Activated CD4-positive, alpha-beta T cell treated with anti-CD3 and anti-CD28 coated beads, Interleukin-2, amount 10 ng/mL, durations not matched to agents 7 days and 5 days (primary cell): ENCODE data around the gene LAMA2. TPM values are rescaled to one million over a fixed set of nuclear protein-coding genes. Genes with fewer than 3 reads are reported as not detected.

Experiments used
- CTCF ChIA-PET: fragments of 350-600 bp; sonication (Branson Sonifier 250); formaldehyde crosslinking; loops from one replicate; lab custom pipeline; 2021; ENCODE audit warnings: antibody characterized with exemption; lab: Charles Lee
- POLR2A ChIA-PET: fragments of 350-600 bp; sonication (Branson Sonifier 250); formaldehyde crosslinking; loops from one replicate; lab custom pipeline; 2021; ENCODE audit warnings: antibody characterized with exemption; lab: Charles Lee
- DNase-seq: peaks from one replicate; pipeline ENCODE4 v3.0.0-alpha.2; 2020
- H3K27ac Mint-ChIP-seq: one replicate; pipeline ENCODE4 v1.8.0; 2021; ENCODE audit warnings: mild to moderate bottlenecking, moderate library complexity, mixed read lengths
- H3K27me3 Mint-ChIP-seq: one replicate; pipeline ENCODE4 v1.8.0; 2021; ENCODE audit warnings: mixed read lengths
- H3K36me3 Mint-ChIP-seq: one replicate; pipeline ENCODE4 v1.8.0; 2021; ENCODE audit warnings: low read depth, mixed read lengths
- H3K4me1 Mint-ChIP-seq: one replicate; pipeline ENCODE4 v1.8.0; 2021; ENCODE audit warnings: mixed read lengths
- H3K4me3 Mint-ChIP-seq: one replicate; pipeline ENCODE4 v1.8.0; 2021; ENCODE audit warnings: mild to moderate bottlenecking, moderate library complexity, mixed read lengths
- H3K9me3 Mint-ChIP-seq: one replicate; pipeline ENCODE4 v1.8.0; 2021; ENCODE audit warnings: mixed read lengths
- total RNA-seq, 2 experiments: library from RNA; stranded (reverse); gene quantifications; one replicate each; pipeline ENCODE4 v1.2.3, GENCODE V29; 2021

Gene LAMA2
- total RNA-seq, 2 experiments from 2014 or later = 0.02 to 0.05 TPM

GRCh38 chr6:129335792-129336191 lies 452.9 kb downstream of the LAMA2 start:
- H3K27me3 Mint-ChIP-seq = peaks cover 4% of the 10 kb centered on the region
- no peaks in the 10 kb centered on the region for H3K4me1 Mint-ChIP-seq
- H3K4me3 Mint-ChIP-seq = no peak overlapping the region
- ChIA-PET CTCF (no interaction called here), POLR2A (no interaction called here)
- no peaks in the 10 kb centered on the region for H3K9me3 Mint-ChIP-seq
- H3K27ac Mint-ChIP-seq = no peak overlapping the region
- DNase-seq = no peak
- H3K36me3 Mint-ChIP-seq = no peaks in the 10 kb centered on the region

GRCh38 chr6:129338683-129339082 lies 455.7 kb downstream of the LAMA2 start:
- DNase-seq = no peak
- Mint-ChIP-seq H3K4me1 (no peaks in the 10 kb centered on the region), H3K27me3 (peaks cover 6% of the 10 kb centered on the region), H3K36me3 (no peaks in the 10 kb centered on the region), H3K9me3 (no peaks in the 10 kb centered on the region), H3K27ac (no peak overlapping the region), H3K4me3 (no peak overlapping the region)
- ChIA-PET CTCF (interaction anchor here (0.6 to 0.7 kb wide), 2 partner anchors 109 to 364 kb away, joined by 3 to 4 read pairs; no protein-coding TSS in a partner anchor), POLR2A (no interaction called here)

GRCh38 chr6:129340983-129341382 lies 458.0 kb downstream of the LAMA2 start:
- no peaks in the 10 kb centered on the region for H3K36me3 Mint-ChIP-seq
- H3K27ac Mint-ChIP-seq = no peak overlapping the region
- POLR2A ChIA-PET = no interaction called here
- CTCF ChIA-PET = no interaction called here
- no peaks in the 10 kb centered on the region for H3K4me1 Mint-ChIP-seq
- H3K9me3 Mint-ChIP-seq = no peaks in the 10 kb centered on the region
- no peak for DNase-seq
- peaks cover 8% of the 10 kb centered on the region for H3K27me3 Mint-ChIP-seq
- no peak overlapping the region for H3K4me3 Mint-ChIP-seq

DNA sequence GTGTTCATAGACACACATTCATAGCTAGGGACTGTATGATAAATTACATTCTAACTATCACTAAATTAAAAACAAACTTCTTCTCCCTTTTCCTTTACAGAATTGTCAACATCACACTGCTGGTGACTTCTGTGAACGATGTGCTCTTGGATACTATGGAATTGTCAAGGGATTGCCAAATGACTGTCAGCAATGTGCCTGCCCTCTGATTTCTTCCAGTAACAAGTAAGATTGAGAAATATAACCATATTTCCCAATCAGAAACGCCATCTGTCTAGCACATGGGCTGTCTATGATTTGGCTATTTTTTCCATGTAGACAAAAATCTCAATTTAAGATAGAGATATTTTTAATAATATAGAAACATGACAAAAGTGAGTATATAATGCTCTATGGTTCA lies 459.3 kb downstream of the LAMA2 start:
- Mint-ChIP-seq H3K9me3 (no peaks in the 10 kb centered on the region), H3K4me1 (no peaks in the 10 kb centered on the region), H3K4me3 (no peak overlapping the region), H3K27ac (no peak overlapping the region), H3K36me3 (no peaks in the 10 kb centered on the region), H3K27me3 (peaks cover 8% of the 10 kb centered on the region)
- DNase-seq = no peak
- CTCF ChIA-PET = interaction anchor here (1.0 kb wide), 1 partner anchor 9 kb away, joined by 3 read pairs; no protein-coding TSS in a partner anchor
- POLR2A ChIA-PET = no interaction called here

- ChIA-PET CTCF (no interaction called here), POLR2A (no interaction called here)
- H3K9me3 Mint-ChIP-seq = no peaks in the 10 kb centered on the region
- H3K36me3 Mint-ChIP-seq = no peaks in the 10 kb centered on the region
- H3K27ac Mint-ChIP-seq = no peak overlapping the region
- H3K27me3 Mint-ChIP-seq = peaks cover 8% of the 10 kb centered on the region
- DNase-seq = no peak
- H3K4me3 Mint-ChIP-seq = no peak overlapping the region
- no peaks in the 10 kb centered on the region for H3K4me1 Mint-ChIP-seq
These were observed 459.9 kb downstream of the LAMA2 start for GRCh38 chr6:129342796-129343195.

DNA sequence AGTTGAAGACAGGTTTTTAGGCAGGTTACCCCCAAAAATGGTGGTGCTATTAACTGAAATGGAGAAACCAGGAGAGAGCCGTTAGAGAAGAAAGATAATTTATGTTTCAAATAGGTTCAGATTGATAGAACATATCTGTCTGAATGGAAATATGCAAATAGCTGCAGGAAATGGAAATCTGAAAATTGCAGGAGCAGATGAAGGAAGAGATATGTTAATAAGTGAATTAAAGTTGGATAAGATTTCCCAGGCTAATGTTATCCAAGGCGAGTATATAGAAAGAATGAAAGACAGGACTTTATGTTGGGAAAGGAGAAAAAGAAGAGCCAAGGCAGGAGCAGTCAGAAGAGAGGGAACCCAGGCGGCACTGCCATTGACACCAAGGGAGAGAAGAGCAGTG lies 461.4 kb downstream of the LAMA2 start:
- H3K27ac Mint-ChIP-seq = no peak overlapping the region
- H3K4me1 Mint-ChIP-seq = no peaks in the 10 kb centered on the region
- H3K36me3 Mint-ChIP-seq = no peaks in the 10 kb centered on the region
- ChIA-PET CTCF (no interaction called here), POLR2A (no interaction called here)
- H3K27me3 Mint-ChIP-seq = peaks cover 8% of the 10 kb centered on the region
- DNase-seq = no peak
- H3K9me3 Mint-ChIP-seq = no peaks in the 10 kb centered on the region
- H3K4me3 Mint-ChIP-seq = no peak overlapping the region

DNA sequence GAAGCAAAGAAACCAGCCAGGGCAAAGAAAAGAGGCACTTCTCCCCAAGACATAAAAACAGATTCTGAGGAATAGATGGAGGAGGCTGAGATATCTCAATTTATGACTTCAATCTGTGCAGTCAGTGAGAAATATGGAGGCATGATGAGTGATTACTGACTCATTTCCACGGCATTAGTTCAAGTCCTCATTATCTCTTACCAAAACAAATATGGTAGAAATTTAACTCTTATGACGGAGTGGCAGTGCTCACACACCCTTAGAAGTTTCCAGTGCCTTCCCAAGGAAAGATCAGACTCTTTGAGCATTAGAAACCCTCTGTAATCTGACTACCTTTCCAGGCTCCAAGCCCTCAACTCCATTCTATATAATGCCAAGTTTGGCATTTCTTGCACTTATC lies 463.0 kb downstream of the LAMA2 start:
- Mint-ChIP-seq H3K4me3 (no peak overlapping the region), H3K27ac (no peak overlapping the region), H3K4me1 (no peaks in the 10 kb centered on the region), H3K27me3 (peaks cover 4% of the 10 kb centered on the region), H3K9me3 (no peaks in the 10 kb centered on the region), H3K36me3 (no peaks in the 10 kb centered on the region)
- DNase-seq = no peak
- CTCF ChIA-PET = no interaction called here
- POLR2A ChIA-PET = no interaction called here

DNA sequence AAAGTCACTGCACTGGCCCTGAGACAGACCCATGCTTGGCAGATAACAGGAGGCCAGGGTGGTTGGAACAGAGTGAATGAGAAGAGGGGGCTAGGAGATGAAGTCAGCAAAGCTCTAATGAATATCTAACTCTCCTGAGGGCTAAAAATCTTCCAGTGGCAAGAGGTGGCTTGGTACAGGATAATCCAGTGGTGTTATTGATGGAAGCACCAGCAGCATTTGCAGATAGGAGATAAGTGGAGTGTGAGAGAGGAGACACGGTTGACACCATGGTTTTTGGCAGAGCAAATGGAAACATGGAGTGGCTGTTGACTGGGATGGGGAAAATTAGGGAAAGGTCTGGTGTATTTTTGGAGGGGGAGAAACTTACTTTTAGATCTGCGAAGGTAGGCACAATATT lies 464.0 kb downstream of the LAMA2 start:
- Mint-ChIP-seq H3K27me3 (peaks cover 4% of the 10 kb centered on the region), H3K9me3 (no peaks in the 10 kb centered on the region), H3K36me3 (no peaks in the 10 kb centered on the region), H3K4me1 (no peaks in the 10 kb centered on the region), H3K27ac (no peak overlapping the region), H3K4me3 (no peak overlapping the region)
- POLR2A ChIA-PET = no interaction called here
- CTCF ChIA-PET = interaction anchor here (0.7 kb wide), 1 partner anchor 71 kb away, joined by 3 read pairs; no protein-coding TSS in a partner anchor
- no peak for DNase-seq

GRCh38 chr6:129350278-129350677 lies 467.3 kb downstream of the LAMA2 start:
- H3K9me3 Mint-ChIP-seq = no peaks in the 10 kb centered on the region
- H3K27me3 Mint-ChIP-seq = peaks cover 3% of the 10 kb centered on the region
- no peak for DNase-seq
- H3K27ac Mint-ChIP-seq = no peak overlapping the region
- POLR2A ChIA-PET = no interaction called here
- no peaks in the 10 kb centered on the region for H3K36me3 Mint-ChIP-seq
- CTCF ChIA-PET = no interaction called here
- no peaks in the 10 kb centered on the region for H3K4me1 Mint-ChIP-seq
- no peak overlapping the region for H3K4me3 Mint-ChIP-seq

GRCh38 chr6:129351807-129352206 lies 468.9 kb downstream of the LAMA2 start:
- POLR2A ChIA-PET = no interaction called here
- H3K4me3 Mint-ChIP-seq = no peak overlapping the region
- H3K36me3 Mint-ChIP-seq = no peaks in the 10 kb centered on the region
- no peaks in the 10 kb centered on the region for H3K9me3 Mint-ChIP-seq
- H3K27ac Mint-ChIP-seq = no peak overlapping the region
- H3K4me1 Mint-ChIP-seq = no peaks in the 10 kb centered on the region
- CTCF ChIA-PET = interaction anchor here (0.9 kb wide), 1 partner anchor 10 kb away, joined by 3 read pairs; no protein-coding TSS in a partner anchor
- peaks cover 3% of the 10 kb centered on the region for H3K27me3 Mint-ChIP-seq
- DNase-seq = no peak

DNA sequence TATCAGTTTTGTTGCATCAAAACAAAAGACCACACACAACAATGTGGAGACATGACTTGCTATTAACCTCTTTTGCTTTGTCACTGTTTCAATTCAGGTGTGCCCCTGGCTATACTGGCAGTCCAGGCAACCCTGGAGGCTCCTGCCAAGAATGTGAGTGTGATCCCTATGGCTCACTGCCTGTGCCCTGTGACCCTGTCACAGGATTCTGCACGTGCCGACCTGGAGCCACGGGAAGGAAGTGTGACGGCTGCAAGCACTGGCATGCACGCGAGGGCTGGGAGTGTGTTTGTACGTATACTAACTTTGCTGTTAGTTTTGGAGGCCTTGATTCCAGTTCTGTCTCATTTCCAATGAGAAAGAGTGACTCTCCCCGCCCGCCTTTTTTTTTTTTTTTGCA lies 470.1 kb downstream of the LAMA2 start:
- no peak overlapping the region for H3K4me3 Mint-ChIP-seq
- DNase-seq = no peak
- H3K27me3 Mint-ChIP-seq = peaks cover 5% of the 10 kb centered on the region
- CTCF ChIA-PET = no interaction called here
- no peaks in the 10 kb centered on the region for H3K9me3 Mint-ChIP-seq
- H3K27ac Mint-ChIP-seq = no peak overlapping the region
- H3K36me3 Mint-ChIP-seq = no peaks in the 10 kb centered on the region
- H3K4me1 Mint-ChIP-seq = no peaks in the 10 kb centered on the region
- POLR2A ChIA-PET = no interaction called here

GRCh38 chr6:129356129-129356528 lies 473.2 kb downstream of the LAMA2 start:
- Mint-ChIP-seq H3K36me3 (no peaks in the 10 kb centered on the region), H3K9me3 (no peaks in the 10 kb centered on the region), H3K4me1 (no peaks in the 10 kb centered on the region), H3K27me3 (peaks cover 5% of the 10 kb centered on the region), H3K4me3 (no peak overlapping the region), H3K27ac (no peak overlapping the region)
- no peak for DNase-seq
- CTCF ChIA-PET = interaction anchor here (1.0 kb wide), 1 partner anchor 19 kb away, joined by 3 read pairs; no protein-coding TSS in a partner anchor
- POLR2A ChIA-PET = no interaction called here

GRCh38 chr6:129359811-129360681 lies 477.1 kb downstream of the LAMA2 start:
- CTCF ChIA-PET = no interaction called here
- no peaks in the 10 kb centered on the region for H3K4me1 Mint-ChIP-seq
- H3K27me3 Mint-ChIP-seq = peaks cover 2% of the 10 kb centered on the region

DNA sequence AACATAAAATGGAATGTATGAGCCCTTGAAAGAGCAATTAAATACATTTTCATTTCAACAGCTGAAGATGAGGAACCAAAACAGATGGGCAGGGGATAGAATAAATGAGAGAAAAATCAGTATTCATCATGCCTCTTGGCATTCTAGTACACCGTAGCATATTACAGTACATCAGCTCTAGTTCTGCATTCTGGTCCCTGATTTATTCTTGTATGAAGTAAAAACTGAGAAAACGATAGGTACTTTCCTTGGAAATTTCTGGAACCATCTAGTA lies 477.7 kb downstream of the LAMA2 start:
- no peak for DNase-seq
- Mint-ChIP-seq H3K27me3 (peaks cover 2% of the 10 kb centered on the region), H3K36me3 (no peaks in the 10 kb centered on the region), H3K9me3 (no peaks in the 10 kb centered on the region), H3K4me1 (no peaks in the 10 kb centered on the region), H3K27ac (no peak overlapping the region), H3K4me3 (no peak overlapping the region)
- ChIA-PET POLR2A (no interaction called here), CTCF (no interaction called here)

More at GRCh38 chr6:129359811-129360681, 477.1 kb downstream of the LAMA2 start:
- Mint-ChIP-seq H3K36me3 (no peaks in the 10 kb centered on the region), H3K9me3 (no peaks in the 10 kb centered on the region), H3K4me3 (no peak overlapping the region), H3K27ac (no peak overlapping the region)
- DNase-seq = no peak
- POLR2A ChIA-PET = no interaction called here
